ENCODE measurements around the gene POLD3.

Gene POLD3, protein sequence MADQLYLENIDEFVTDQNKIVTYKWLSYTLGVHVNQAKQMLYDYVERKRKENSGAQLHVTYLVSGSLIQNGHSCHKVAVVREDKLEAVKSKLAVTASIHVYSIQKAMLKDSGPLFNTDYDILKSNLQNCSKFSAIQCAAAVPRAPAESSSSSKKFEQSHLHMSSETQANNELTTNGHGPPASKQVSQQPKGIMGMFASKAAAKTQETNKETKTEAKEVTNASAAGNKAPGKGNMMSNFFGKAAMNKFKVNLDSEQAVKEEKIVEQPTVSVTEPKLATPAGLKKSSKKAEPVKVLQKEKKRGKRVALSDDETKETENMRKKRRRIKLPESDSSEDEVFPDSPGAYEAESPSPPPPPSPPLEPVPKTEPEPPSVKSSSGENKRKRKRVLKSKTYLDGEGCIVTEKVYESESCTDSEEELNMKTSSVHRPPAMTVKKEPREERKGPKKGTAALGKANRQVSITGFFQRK

DNA sequence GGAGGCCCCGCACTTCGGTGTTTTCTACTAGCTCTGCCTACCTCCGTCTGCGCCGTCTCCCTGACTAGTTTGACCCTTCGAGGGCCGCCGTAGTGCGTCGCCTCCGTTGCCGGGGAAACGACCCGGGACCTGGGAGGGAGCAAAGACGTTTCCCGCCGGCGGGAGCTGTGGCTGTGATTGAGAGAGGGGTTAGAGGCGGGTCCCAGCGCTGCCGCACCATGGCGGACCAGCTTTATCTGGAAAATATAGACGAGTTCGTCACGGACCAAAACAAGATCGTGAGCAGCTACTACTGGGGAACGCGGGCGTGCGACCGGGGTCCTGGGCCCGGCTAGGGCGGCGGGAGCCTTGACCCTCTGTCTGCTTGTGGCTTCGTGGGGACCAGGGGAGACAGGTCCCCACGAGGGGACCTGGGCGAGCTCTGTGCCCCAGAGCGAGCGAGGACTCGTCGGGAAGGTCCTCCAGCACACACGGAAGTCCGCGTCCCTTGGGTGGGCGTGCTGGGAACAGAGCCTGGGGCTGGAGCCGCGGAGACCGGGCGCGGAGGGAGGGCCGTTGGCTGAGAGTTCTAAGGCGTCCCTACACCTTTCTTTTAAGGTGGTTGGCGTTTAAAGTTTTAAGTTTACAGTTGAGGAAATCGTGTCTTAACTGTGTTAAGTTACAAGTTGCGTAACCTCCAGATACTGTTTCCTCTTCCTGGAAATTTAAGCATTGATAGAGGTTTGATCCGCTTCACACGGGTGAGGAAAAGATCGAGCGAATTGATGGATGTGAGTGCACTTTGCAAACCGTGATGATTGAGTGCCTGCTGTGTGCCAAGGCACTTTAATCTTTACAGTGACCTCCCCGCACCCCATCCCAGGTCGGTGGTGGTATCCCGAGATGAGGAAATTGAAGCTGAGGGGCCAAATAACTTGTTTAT is at the start of gene POLD3:
Gene POLD3 (plus strand): TSS at position 142 of the 922 bp plus-strand sequence. CDS start 77 bp downstream, at position 219.
- DNase-seq: peak; percentile 91

GRCh38 chr11:74543991-74544390 is 48.4 kb upstream of the POLD3 start:
- no peak for DNase-seq

DNA sequence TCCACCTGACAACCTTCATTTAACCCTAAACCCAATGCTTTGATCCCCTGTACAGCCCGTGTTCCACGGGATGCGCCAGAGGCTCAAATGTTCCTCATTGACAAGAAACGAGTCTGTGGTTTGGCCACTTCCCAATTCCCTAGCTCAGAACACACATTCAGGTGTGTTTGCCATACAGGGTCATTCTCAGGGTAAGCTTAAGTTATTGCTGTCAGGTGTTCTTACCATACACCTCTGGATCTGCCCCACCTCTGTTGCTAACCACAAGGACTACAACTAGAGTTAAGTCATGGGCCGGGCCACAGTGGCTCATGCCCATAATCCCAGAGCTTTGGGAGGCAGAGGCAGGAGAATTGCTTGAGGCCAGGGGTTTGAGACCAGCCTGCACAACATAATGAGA is 45.6 kb upstream of the POLD3 start:
- DNase-seq: no peak

GRCh38 chr11:74550991-74551753 is 41.2 kb upstream of the POLD3 start:
- no peak for DNase-seq

DNA sequence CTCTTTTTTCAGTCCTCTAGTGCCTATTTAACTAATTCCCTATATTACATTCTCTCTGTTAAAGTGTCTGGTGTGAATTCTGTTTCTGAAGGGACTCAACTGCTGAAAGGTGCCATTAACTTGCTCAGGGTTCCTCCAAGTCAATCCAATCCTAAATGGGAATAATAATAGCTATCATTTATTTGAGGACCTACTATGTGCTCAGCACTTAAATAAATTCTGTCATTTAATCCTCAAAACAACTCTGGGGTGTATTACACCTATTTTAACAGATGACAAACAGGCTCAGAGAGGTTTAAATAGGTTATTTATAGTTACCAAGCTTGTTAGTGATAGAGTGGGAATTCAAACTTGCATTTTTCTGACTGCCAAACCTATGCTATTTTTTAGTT is 40.6 kb upstream of the POLD3 start:
- no peak for DNase-seq

DNA sequence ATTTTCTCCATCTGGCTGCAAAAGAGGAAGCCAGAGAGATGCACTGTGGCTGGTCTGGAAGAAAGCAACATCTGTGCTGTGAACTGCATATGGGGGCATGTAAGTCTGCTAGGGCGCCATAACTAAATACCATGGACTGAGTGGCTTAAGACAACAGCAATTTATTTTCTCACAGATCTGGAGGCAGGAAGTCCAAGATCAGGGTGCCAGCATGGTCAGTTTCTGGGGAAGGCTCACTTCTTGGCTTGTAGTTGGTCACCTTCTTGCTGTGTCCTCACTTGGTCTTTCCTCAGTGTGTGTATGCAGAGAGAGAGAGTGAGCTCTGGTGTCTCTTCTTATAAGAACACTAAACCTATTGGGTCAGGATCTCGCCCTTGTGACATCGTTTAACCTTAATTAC is 34.9 kb upstream of the POLD3 start:
- no peak for DNase-seq

DNA sequence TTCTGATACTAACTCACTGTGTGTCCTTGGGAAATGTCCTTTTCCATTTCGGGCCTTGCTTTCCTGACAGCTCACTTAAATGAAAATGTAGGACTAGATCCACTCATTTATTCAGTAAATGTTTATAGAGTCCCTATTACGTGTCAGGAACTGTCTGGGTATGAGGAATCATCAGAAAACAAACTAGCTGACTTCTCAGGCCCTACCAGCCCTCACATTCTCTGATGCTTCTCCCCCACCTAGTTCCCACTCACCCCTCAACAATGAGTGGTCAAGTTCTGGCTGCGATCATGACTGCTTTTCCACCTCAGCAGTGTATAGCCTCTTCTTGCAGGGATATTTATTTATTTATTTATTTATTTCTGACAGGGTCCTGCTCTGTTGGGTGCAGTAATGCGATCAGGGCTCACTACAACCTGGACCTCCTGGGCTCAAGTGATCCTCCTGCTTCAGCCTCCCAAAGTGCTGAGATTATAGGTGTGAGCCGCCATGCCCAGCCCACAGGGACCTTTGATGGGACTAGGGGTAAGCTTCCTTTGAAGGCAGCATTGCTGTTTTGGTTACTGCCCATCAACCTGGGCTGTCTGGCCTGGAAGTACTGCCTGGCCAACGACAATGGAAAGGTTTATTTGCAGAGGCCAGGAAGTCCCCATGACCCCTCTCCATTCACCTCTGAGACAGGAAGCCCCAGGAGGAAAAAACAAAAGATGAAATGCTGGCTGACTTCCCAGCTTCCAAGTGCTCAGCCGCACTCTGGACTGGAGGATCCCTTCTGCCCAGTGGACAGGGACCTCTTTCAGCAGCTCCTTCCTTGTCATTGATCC is 33.1 kb upstream of the POLD3 start:
- DNase-seq: no peak

DNA sequence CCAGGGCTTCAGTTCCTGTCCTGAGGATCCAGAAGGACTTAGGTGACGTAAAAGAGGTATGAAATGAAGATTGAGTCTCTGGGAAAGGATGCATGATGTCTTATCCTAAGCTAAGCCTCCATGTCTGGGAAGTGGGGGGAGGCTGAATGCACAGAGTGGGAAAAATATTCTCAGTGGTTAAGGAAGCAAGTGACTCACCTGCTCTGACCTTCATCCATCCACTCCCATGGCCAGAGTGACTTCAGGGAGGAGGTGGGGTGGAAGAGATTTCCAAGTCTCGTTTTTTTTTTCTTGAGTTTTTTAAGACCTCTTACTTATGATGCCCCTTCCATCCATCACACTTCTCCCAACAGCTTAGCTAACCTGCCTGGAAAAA is 32.5 kb upstream of the POLD3 start:
- no peak for DNase-seq

- no peak for DNase-seq
Measured at GRCh38 chr11:74566146-74566960, 26.0 kb upstream of the POLD3 start.

DNA sequence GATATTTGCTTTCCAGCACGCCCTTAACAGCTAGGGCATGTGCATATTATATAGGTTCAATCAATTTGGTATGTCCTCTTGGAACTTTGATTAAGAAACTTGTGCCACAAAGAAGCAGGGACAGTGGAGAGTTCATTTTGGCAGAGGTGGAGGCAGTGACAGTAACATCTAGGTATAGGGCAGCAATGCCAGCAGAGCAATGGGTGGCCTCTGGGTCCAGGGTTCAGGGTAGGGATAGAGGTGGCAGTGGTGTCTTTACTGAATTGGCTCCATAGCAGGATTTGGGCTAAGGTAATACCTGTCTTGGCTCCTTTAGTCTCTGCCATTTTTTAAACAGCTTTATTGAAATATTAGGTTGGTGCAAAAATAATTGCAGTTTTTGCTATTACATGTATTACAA is 24.4 kb upstream of the POLD3 start:
- DNase-seq: no peak

- DNase-seq: peak; percentile 25
Measured at GRCh38 chr11:74570266-74571061, 21.9 kb upstream of the POLD3 start.

- no peak for DNase-seq
Measured at GRCh38 chr11:74571062-74571399, 21.4 kb upstream of the POLD3 start.

- DNase-seq: no peak
Measured at GRCh38 chr11:74572349-74572748, 20.0 kb upstream of the POLD3 start.

GRCh38 chr11:74574563-74574962 is 17.8 kb upstream of the POLD3 start:
- no peak for DNase-seq

DNA sequence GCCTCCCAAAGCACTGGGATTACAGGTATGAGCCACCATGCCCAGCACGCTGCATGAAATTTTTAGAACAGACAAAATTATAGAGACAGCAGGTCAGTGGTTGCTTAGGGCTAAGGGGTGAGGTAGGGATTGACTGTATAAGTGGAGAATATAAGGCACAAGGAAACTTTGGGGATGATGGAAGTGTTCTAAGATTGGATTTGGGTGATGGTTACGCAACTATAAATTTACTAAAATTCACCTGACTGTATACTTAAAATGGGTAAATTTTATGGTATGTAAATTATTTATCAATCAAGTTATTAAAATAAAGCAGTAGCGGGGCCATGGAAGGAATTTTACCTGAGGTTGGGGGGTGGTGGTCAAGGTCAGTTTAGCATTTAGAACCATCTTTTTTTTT is 16.4 kb upstream of the POLD3 start:
- DNase-seq: no peak

DNA sequence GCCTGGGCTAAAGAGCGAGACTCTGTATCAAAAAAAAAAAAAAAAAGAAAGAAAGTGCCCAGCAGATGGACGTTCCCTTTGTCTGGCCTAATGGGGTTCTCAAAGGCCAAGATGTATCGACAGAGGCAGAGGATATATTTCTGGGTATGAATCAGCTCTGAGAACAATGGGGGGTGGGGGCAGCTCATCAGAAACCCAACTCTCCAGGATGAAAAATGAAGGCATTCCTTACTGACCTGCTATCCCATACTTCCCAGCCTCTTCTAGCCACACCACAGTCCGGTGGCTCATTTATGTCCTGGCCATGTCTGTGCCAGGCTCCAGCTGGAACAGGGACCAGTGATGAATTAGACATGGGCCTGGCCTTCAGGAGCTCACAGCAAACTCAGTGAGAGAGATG is 15.2 kb upstream of the POLD3 start:
- no peak for DNase-seq

- DNase-seq: no peak
Measured at GRCh38 chr11:74577624-74578396, 14.6 kb upstream of the POLD3 start.

- DNase-seq: no peak
Measured at GRCh38 chr11:74579577-74580270, 12.7 kb upstream of the POLD3 start.

GRCh38 chr11:74581954-74582547 is 10.3 kb upstream of the POLD3 start:
- DNase-seq: no peak
